ENCODE results near the gene OR4D5. TPM values are rescaled to one million over a fixed set of nuclear protein-coding genes. Genes with fewer than 3 reads are reported as not detected.
A peak's percentile ranks its signal among the peaks of the same experiment; 100 is the strongest.

Gene OR4D5
- total and polyA plus RNA-seq, 2 of the 8 experiments (the other 6 are each of a cell fraction or from before 2014, with no cell fraction given): not detected

DNA sequence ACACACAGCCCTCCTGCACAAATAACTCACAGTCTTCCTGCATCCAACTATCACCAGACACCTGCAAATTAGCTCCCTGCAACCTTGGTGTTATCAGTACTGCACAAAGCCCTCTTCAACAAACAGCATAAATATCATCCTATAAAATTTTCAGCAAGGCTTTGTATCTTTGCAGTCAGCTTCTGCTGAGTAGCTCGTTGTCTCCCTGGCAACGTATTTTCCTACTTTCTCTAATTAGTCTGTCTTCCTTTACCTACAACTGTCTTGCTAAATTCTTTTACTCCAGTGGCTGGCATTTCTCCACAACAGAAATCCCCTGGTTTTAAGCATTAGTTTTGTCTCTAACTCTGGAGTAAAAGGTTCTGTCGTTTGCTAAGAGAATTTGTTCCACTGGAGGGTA is 33.6 kb upstream of the OR4D5 start:
- H3K9me3 ChIP-seq (ENCODE audit: insufficient read depth in 2 of 2, low read depth in 1 of 2, low read length in 1 of 2): no peaks in the 10 kb centered on the region
- no peak overlapping the region for H2BK15ac ChIP-seq (ENCODE audit: low read length)
- no peak overlapping the region for H4K91ac ChIP-seq (replicated peaks; ENCODE audit: insufficient read length, low read length)
- no peak overlapping the region for H3K4me2 ChIP-seq (ENCODE audit: insufficient read depth in 1 of 2, low read depth in 2 of 2, low read length in 2 of 2)
- ChIA-PET POLR2A (ENCODE audit: partially characterized antibody) (no interaction called here), CTCF (ENCODE audit: partially characterized antibody) (interaction anchor here (1.3 kb wide), 1 partner anchor 218 kb away, joined by 3 read pairs; no protein-coding TSS in a partner anchor)
- no peak overlapping the region for H3K4ac ChIP-seq (replicated peaks; ENCODE audit: insufficient read length, low read depth, low read length)
- FAIRE-seq (no peak), DNase-seq (ENCODE audit: low read depth in 1 of 2, low spot score in 2 of 2) (no peak)
- WGBS, 2 experiments (ENCODE audit: extremely low coverage in 1 of 2, insufficient coverage in 1 of 2, insufficient read length in 1 of 2, insufficient replicate concordance in 2 of 2, low coverage in 1 of 2, low lambda C conversion rate in 2 of 2, missing lambda C conversion rate in 1 of 2): 83% methylated on average over 3 of the region's 3 CpGs; no CpG with 5 or more reads in 1 of the 2 experiments
- H3K36me3 ChIP-seq (ENCODE audit: control insufficient read depth in 2 of 4, insufficient read depth in 4 of 4, low read length in 3 of 4): no peaks in the 10 kb centered on the region
- no peak overlapping the region for H2BK5ac ChIP-seq (ENCODE audit: low read depth, low read length)
- no peaks in the 10 kb centered on the region for H3K23me2 ChIP-seq (ENCODE audit: low read depth, low read length)
- H2BK120ac ChIP-seq (replicated peaks; ENCODE audit: low read depth, low read length): no peak overlapping the region
- no peak overlapping the region for H3K56ac ChIP-seq (replicated peaks; ENCODE audit: insufficient read length, low read depth, low read length)
- H3K27me3 ChIP-seq (replicated peaks in 1 of 4; ENCODE audit: control insufficient read depth in 3 of 4, extremely low read depth in 1 of 4, insufficient read depth in 3 of 4, low read length in 3 of 4): no peaks in the 10 kb centered on the region
- H3K23ac ChIP-seq (ENCODE audit: insufficient read length): no peak overlapping the region
- H3K14ac ChIP-seq (ENCODE audit: insufficient read length): no peak overlapping the region
- no peak overlapping the region for H2BK12ac ChIP-seq (ENCODE audit: low read depth, low read length)
- no peaks in the 10 kb centered on the region for H3K79me2 ChIP-seq (ENCODE audit: control insufficient read depth in 1 of 2, insufficient read depth in 2 of 2, low read length in 2 of 2)
- no peaks in the 10 kb centered on the region for H3K79me1 ChIP-seq (ENCODE audit: low read depth, low read length)
- no peak overlapping the region for H2BK20ac ChIP-seq (ENCODE audit: low read length)
- no peak overlapping the region for H2AK5ac ChIP-seq (ENCODE audit: low read depth, low read length)
- no peak overlapping the region for H4K5ac ChIP-seq (ENCODE audit: insufficient read length, low read depth, low read length)
- no peak overlapping the region for H3K18ac ChIP-seq (ENCODE audit: extremely low read depth, low read length)
- H3K9ac ChIP-seq (replicated peaks in 1 of 4; ENCODE audit: extremely low read depth in 1 of 4, low read depth in 3 of 4, low read length in 3 of 4): no peak overlapping the region
- H3K27ac ChIP-seq (ENCODE audit: low read depth, low read length): no peak overlapping the region
- TF ChIP-seq, protein P1, sequence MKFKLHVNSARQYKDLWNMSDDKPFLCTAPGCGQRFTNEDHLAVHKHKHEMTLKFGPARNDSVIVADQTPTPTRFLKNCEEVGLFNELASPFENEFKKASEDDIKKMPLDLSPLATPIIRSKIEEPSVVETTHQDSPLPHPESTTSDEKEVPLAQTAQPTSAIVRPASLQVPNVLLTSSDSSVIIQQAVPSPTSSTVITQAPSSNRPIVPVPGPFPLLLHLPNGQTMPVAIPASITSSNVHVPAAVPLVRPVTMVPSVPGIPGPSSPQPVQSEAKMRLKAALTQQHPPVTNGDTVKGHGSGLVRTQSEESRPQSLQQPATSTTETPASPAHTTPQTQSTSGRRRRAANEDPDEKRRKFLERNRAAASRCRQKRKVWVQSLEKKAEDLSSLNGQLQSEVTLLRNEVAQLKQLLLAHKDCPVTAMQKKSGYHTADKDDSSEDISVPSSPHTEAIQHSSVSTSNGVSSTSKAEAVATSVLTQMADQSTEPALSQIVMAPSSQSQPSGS (IDR thresholded peaks at IDR 0.05; ENCODE audit: low read length): no peak
- TF ChIP-seq TAF1 (IDR thresholded peaks at IDR 0.05; ENCODE audit: low read depth, low read length) (no peak), SRF (IDR thresholded peaks at IDR 0.05; ENCODE audit: low read depth, low read length) (no peak), YY1 (IDR thresholded peaks at IDR 0.05; ENCODE audit: low read depth, low read length) (no peak), CEBPB (IDR thresholded peaks at IDR 0.05; ENCODE audit: low read depth, low read length) (no peak), RNF2 (IDR thresholded peaks at IDR 0.05; ENCODE audit: borderline replicate concordance, low read depth, low read length, missing control alignments, poor library complexity, severe bottlenecking) (no peak)
- TF ChIP-seq, protein P2, sequence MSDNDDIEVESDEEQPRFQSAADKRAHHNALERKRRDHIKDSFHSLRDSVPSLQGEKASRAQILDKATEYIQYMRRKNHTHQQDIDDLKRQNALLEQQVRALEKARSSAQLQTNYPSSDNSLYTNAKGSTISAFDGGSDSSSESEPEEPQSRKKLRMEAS (IDR thresholded peaks at IDR 0.05): no peak
- no peak overlapping the region for H4K8ac ChIP-seq (ENCODE audit: extremely low read depth, insufficient read depth, low read length)
- H4K20me1 ChIP-seq (replicated peaks in 1 of 2; ENCODE audit: control insufficient read depth in 1 of 2, insufficient read depth in 2 of 2, low read length in 2 of 2): no peaks in the 10 kb centered on the region
- peak overlapping the region; percentile 67; the same call in 1 of the 2 replicates for H2AFZ ChIP-seq (ENCODE audit: low read length)
- H3K4me3 ChIP-seq (ENCODE audit: extremely low read depth in 1 of 4, insufficient read depth in 2 of 4, low read depth in 3 of 4, low read length in 4 of 4): no peak overlapping the region
- H3K4me1 ChIP-seq (replicated peaks in 1 of 4; ENCODE audit: control insufficient read depth in 3 of 4, insufficient read depth in 4 of 4, low read length in 3 of 4): peaks cover 0 to 3% (median 0%) of the 10 kb centered on the region in 4 experiments; a peak in 2 of 7 replicates
